H1 (cell line): Measurements from ENCODE around the gene SIRT5. TPM values are rescaled to one million over a fixed set of nuclear protein-coding genes. Genes with fewer than 3 reads are reported as not detected.
A peak's percentile ranks its signal among the peaks of the same experiment; 100 is the strongest.

Experiments used
- ASH2L ChIP-seq: fragments of 200-600, 300-600 bp; sonication (generic); IDR thresholded peaks from one replicate; pipeline ENCODE4 v1.7.1; 2017; ENCODE audit warnings: low read length
- BACH1 ChIP-seq: IDR thresholded peaks from 2 replicates; pipeline ENCODE4 v1.6.1; 2012; ENCODE audit warnings: low read length, improper control_type of control experiment
- CHD1 ChIP-seq: IDR thresholded peaks from 2 replicates; pipeline ENCODE4 v1.6.1; 2012; ENCODE audit warnings: low read depth, low read length, improper control_type of control experiment
- EGR1 ChIP-seq: IDR thresholded peaks from 2 replicates; pipeline ENCODE4 v1.6.1; 2011; ENCODE audit warnings: low read depth, low read length, borderline replicate concordance
- PHF8 ChIP-seq: fragments of 200-600 bp; sonication (generic); conservative IDR thresholded peaks from 2 replicates; pipeline ENCODE4 v1.7.1; 2012; ENCODE audit warnings: low read depth, mild to moderate bottlenecking, inconsistent platforms, low read length, moderate library complexity
- POLR2AphosphoS5 ChIP-seq: IDR thresholded peaks from 2 replicates; pipeline ENCODE4 v1.6.1; 2011; ENCODE audit warnings: low read depth, low read length
- POU5F1 ChIP-seq: IDR thresholded peaks from 2 replicates; pipeline ENCODE4 v1.6.1; 2011; ENCODE audit warnings: low read depth, mild to moderate bottlenecking, low read length, moderate library complexity
- TAF7 ChIP-seq: optimal IDR thresholded peaks from 2 replicates; pipeline ENCODE3; 2011; ENCODE audit warnings: low read depth, mild to moderate bottlenecking, inconsistent platforms, low read length, moderate library complexity, borderline replicate concordance
- polyA plus RNA-seq, 7 experiments: library from polyadenylated mRNA; depleted of rRNA in 3 of 7; stranded (reverse) in 5 of 7; unstranded in 2 of 7; fragments of >200 nt in 5 of 7; fragments of 200-250 nt in 2 of 7; gene quantifications; 1 replicate in 5 of 7; 2 replicates in 1 of 7; 4 replicates in 1 of 7; pipeline versions ENCODE4 v1.2.1 to v1.2.3, GENCODE V29; 2011 to 2013; ENCODE audit warnings: missing spikeins in 2 of 7, mixed read lengths in 2 of 7
- total RNA-seq: library from RNA; stranded (reverse); fragmentation: NEBNext Ultra II Directional; extraction: Animal tissue kit (Norgen Biotek cat#: 25700); gene quantifications from 2 replicates; pipeline ENCODE4 v1.2.1, GENCODE V29; 2021
- TF ChIP-seq, protein P1 (sequence below): IDR thresholded peaks from 2 replicates; pipeline ENCODE4 v1.6.1; 2012; ENCODE audit warnings: inconsistent platforms

The SIRT5 gene
- total and polyA plus RNA-seq, 2 of the 8 experiments (the other 6 are each of a cell fraction or from before 2014, with no cell fraction given), result 7.4 to 14.7 TPM

GRCh38 chr6:13544454-13545186, 29.8 kb upstream of the SIRT5 start (continued):
- TF ChIP-seq, protein P1, sequence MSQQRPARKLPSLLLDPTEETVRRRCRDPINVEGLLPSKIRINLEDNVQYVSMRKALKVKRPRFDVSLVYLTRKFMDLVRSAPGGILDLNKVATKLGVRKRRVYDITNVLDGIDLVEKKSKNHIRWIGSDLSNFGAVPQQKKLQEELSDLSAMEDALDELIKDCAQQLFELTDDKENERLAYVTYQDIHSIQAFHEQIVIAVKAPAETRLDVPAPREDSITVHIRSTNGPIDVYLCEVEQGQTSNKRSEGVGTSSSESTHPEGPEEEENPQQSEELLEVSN, result peak; percentile 41; the same call in 1 of the 2 replicates
- TF ChIP-seq TAF7, result no peak
- no peak for TF ChIP-seq PHF8
- TF ChIP-seq EGR1, result no peak
- no peak for TF ChIP-seq POLR2AphosphoS5
- no peak for TF ChIP-seq CHD1
- TF ChIP-seq POU5F1, result 0 out of 2 replicates have a peak, but pooled peaks have one; percentile 46
- TF ChIP-seq BACH1, result no peak
- no peak for TF ChIP-seq ASH2L
